H1 (cell line): ENCODE measurements around the gene PCCA. TPM values are rescaled to one million over a fixed set of nuclear protein-coding genes. Genes with fewer than 3 reads are reported as not detected.

Source experiments
- CTCF ChIA-PET: fragments of 300-600 bp; sonication (Branson Sonifier 250); formaldehyde crosslinking; loops from one replicate; lab custom pipeline; 2021; ENCODE audit not compliant: partially characterized antibody; lab: Charles Lee
- POLR2A ChIA-PET: fragments of 300-600 bp; sonication (Branson Sonifier 250); formaldehyde crosslinking; loops from one replicate; lab custom pipeline; 2021; ENCODE audit warnings: inconsistent platforms; ENCODE audit not compliant: partially characterized antibody; lab: Charles Lee
- DNase-seq, 2 experiments: peaks; one replicate each; pipeline versions ENCODE4 v3.0.0 to v3.0.0-alpha.2; 2010 to 2022; ENCODE audit warnings: low spot score in 2 of 2, low read depth in 1 of 2, mixed read lengths in 1 of 2
- FAIRE-seq: peaks from 2 replicates; lab custom pipeline; 2011; peaks lifted over from hg19 to GRCh38; lab: Jason Lieb, UNC
- H2AFZ ChIP-seq: 2 replicates; pipeline ENCODE4 v1.8.1; 2012; ENCODE audit warnings: low read length, inconsistent platforms
- H2AK5ac ChIP-seq: 2 replicates; pipeline ENCODE4 v1.6.1; 2013; ENCODE audit warnings: low read depth, low read length
- H2BK120ac ChIP-seq: replicated peaks from 2 replicates; pipeline ENCODE3; 2013; ENCODE audit warnings: low read depth, low read length, inconsistent platforms
- H2BK12ac ChIP-seq: 2 replicates; pipeline ENCODE4 v1.6.1; 2013; ENCODE audit warnings: low read depth, low read length
- H2BK15ac ChIP-seq: 2 replicates; pipeline ENCODE4 v1.6.1; 2013; ENCODE audit warnings: low read length
- H2BK20ac ChIP-seq: 2 replicates; pipeline ENCODE4 v1.6.1; 2013; ENCODE audit warnings: low read length
- H2BK5ac ChIP-seq: 2 replicates; pipeline ENCODE4 v1.6.1; 2013; ENCODE audit warnings: low read depth, low read length
- H3K14ac ChIP-seq: 2 replicates; pipeline ENCODE4 v1.6.1; 2013; ENCODE audit warnings: inconsistent platforms; ENCODE audit not compliant: insufficient read length
- H3K18ac ChIP-seq: 2 replicates; pipeline ENCODE4 v1.6.1; 2013; ENCODE audit warnings: low read length; ENCODE audit errors: extremely low read depth
- H3K23ac ChIP-seq: 2 replicates; pipeline ENCODE4 v1.6.1; 2013; ENCODE audit warnings: inconsistent platforms; ENCODE audit not compliant: insufficient read length
- H3K23me2 ChIP-seq: 2 replicates; pipeline ENCODE4 v1.6.1; 2013; ENCODE audit warnings: low read depth, low read length
- H3K27ac ChIP-seq: 2 replicates; pipeline ENCODE4 v1.6.1; 2011; ENCODE audit warnings: low read depth, low read length, inconsistent platforms
- H3K27me3 ChIP-seq, 4 experiments: replicated peaks in 1 of 4; 1 replicate in 1 of 4; 2 replicates in 3 of 4; pipeline versions ENCODE4 v1.6.1 to v1.8.1; 2011 to 2013; ENCODE audit warnings: low read length in 3 of 4, mild to moderate bottlenecking in 3 of 4, inconsistent platforms in 2 of 4, mixed read lengths in 2 of 4, moderate library complexity in 1 of 4; ENCODE audit not compliant: control insufficient read depth in 3 of 4, insufficient read depth in 3 of 4; ENCODE audit errors: extremely low read depth in 1 of 4
- H3K36me3 ChIP-seq, 4 experiments: 2 replicates each; pipeline versions ENCODE4 v1.6.1 to v1.8.1; 2011 to 2013; ENCODE audit warnings: mild to moderate bottlenecking in 4 of 4, low read length in 3 of 4, moderate library complexity in 2 of 4, control low read depth in 1 of 4, inconsistent platforms in 1 of 4; ENCODE audit not compliant: insufficient read depth in 4 of 4, control insufficient read depth in 2 of 4
- H3K4ac ChIP-seq: replicated peaks from 2 replicates; pipeline ENCODE3; 2013; ENCODE audit warnings: low read length, low read depth, mixed read lengths, inconsistent platforms; ENCODE audit not compliant: insufficient read length
- H3K4me1 ChIP-seq, 4 experiments: replicated peaks in 1 of 4; 1 replicate in 1 of 4; 2 replicates in 3 of 4; pipeline versions ENCODE4 v1.6.1 to v1.8.1; 2011 to 2013; ENCODE audit warnings: low read length in 3 of 4, inconsistent platforms in 2 of 4, mixed read lengths in 1 of 4; ENCODE audit not compliant: insufficient read depth in 4 of 4, control insufficient read depth in 3 of 4
- H3K4me2 ChIP-seq, 2 experiments: 2 replicates each; pipeline versions ENCODE4 v1.6.1 to v1.8.1; 2011 to 2013; ENCODE audit warnings: low read depth in 2 of 2, low read length in 2 of 2, control low read depth in 1 of 2, inconsistent platforms in 1 of 2, mild to moderate bottlenecking in 1 of 2; ENCODE audit not compliant: insufficient read depth in 1 of 2
- H3K4me3 ChIP-seq, 4 experiments: fragments of 200-600, 300-600 bp in 1 of 4; sonication (generic), shearing (Covaris generic), sonication (Bioruptor Twin) in 1 of 4; 2 replicates each; pipeline versions ENCODE4 v1.5.1 to v1.8.1; 2011 to 2016; ENCODE audit warnings: low read length in 4 of 4, low read depth in 3 of 4, control low read depth in 2 of 4, inconsistent platforms in 2 of 4, mild to moderate bottlenecking in 2 of 4, mixed read lengths in 1 of 4, moderate library complexity in 1 of 4; ENCODE audit not compliant: insufficient read depth in 2 of 4; ENCODE audit errors: extremely low read depth in 1 of 4
- H3K56ac ChIP-seq: replicated peaks from 2 replicates; pipeline ENCODE3; 2013; ENCODE audit warnings: low read depth, mild to moderate bottlenecking, mixed read lengths, low read length, inconsistent platforms; ENCODE audit not compliant: insufficient read length
- H3K79me1 ChIP-seq: 2 replicates; pipeline ENCODE4 v1.6.1; 2013; ENCODE audit warnings: low read depth, low read length, control low read depth
- H3K79me2 ChIP-seq, 2 experiments: 2 replicates each; pipeline versions ENCODE4 v1.6.1 to v1.8.1; 2012 to 2013; ENCODE audit warnings: low read length in 2 of 2, mild to moderate bottlenecking in 2 of 2, inconsistent platforms in 1 of 2; ENCODE audit not compliant: insufficient read depth in 2 of 2, control insufficient read depth in 1 of 2
- H3K9ac ChIP-seq, 4 experiments: replicated peaks in 1 of 4; 1 replicate in 1 of 4; 2 replicates in 3 of 4; pipeline versions ENCODE4 v1.6.1 to v1.8.1; 2011 to 2013; ENCODE audit warnings: low read depth in 3 of 4, low read length in 3 of 4, control low read depth in 2 of 4, mild to moderate bottlenecking in 2 of 4, moderate library complexity in 2 of 4, inconsistent platforms in 1 of 4; ENCODE audit errors: extremely low read depth in 1 of 4
- H3K9me3 ChIP-seq, 2 experiments: 2 replicates each; pipeline versions ENCODE4 v1.6.1 to v1.8.1; 2012 to 2013; ENCODE audit warnings: mild to moderate bottlenecking in 2 of 2, moderate library complexity in 2 of 2, control low read depth in 1 of 2, inconsistent platforms in 1 of 2, low read depth in 1 of 2, low read length in 1 of 2, mixed read lengths in 1 of 2; ENCODE audit not compliant: insufficient read depth in 2 of 2
- H4K20me1 ChIP-seq, 2 experiments: replicated peaks in 1 of 2; 2 replicates each; pipeline versions ENCODE3 to v1.8.1; 2011 to 2013; ENCODE audit warnings: inconsistent platforms in 2 of 2, low read length in 2 of 2, mild to moderate bottlenecking in 1 of 2; ENCODE audit not compliant: insufficient read depth in 2 of 2, control insufficient read depth in 1 of 2
- H4K5ac ChIP-seq: 2 replicates; pipeline ENCODE4 v1.6.1; 2013; ENCODE audit warnings: low read length, low read depth, mixed read lengths, inconsistent platforms; ENCODE audit not compliant: insufficient read length
- H4K8ac ChIP-seq: 2 replicates; pipeline ENCODE4 v1.8.0; 2013; ENCODE audit warnings: mild to moderate bottlenecking, moderate library complexity, low read length, inconsistent platforms; ENCODE audit not compliant: insufficient read depth; ENCODE audit errors: extremely low read depth
- H4K91ac ChIP-seq: replicated peaks from 2 replicates; pipeline ENCODE3; 2013; ENCODE audit warnings: low read length, mixed read lengths, inconsistent platforms; ENCODE audit not compliant: insufficient read length
- ATF3 ChIP-seq: IDR thresholded peaks from 2 replicates; pipeline ENCODE4 v1.6.1; 2011; ENCODE audit warnings: low read depth, mild to moderate bottlenecking, low read length; ENCODE audit not compliant: insufficient read depth
- CREB1 ChIP-seq: IDR thresholded peaks from 2 replicates; pipeline ENCODE4 v1.6.1; 2012; ENCODE audit warnings: inconsistent platforms
- GABPA ChIP-seq: IDR thresholded peaks from 2 replicates; pipeline ENCODE4 v1.6.1; 2011; ENCODE audit warnings: mild to moderate bottlenecking, low read length, moderate library complexity, borderline replicate concordance; ENCODE audit not compliant: insufficient read depth
- JUND ChIP-seq: IDR thresholded peaks from 2 replicates; pipeline ENCODE4 v1.6.1; 2011; ENCODE audit warnings: mild to moderate bottlenecking, improper control_type of control experiment, low read length
- KDM5A ChIP-seq: fragments of 200-600 bp; IDR thresholded peaks from 2 replicates; pipeline ENCODE4 v1.7.1; 2012; ENCODE audit warnings: mild to moderate bottlenecking, low read length, inconsistent platforms, mixed read lengths
- MAX ChIP-seq: IDR thresholded peaks from 2 replicates; pipeline ENCODE4 v1.6.1; 2012; ENCODE audit warnings: inconsistent platforms
- POLR2A ChIP-seq, 2 experiments: IDR thresholded peaks; 1 replicate in 1 of 2; 2 replicates in 1 of 2; pipeline ENCODE4 v1.6.1; 2011; ENCODE audit warnings: low read depth in 2 of 2, low read length in 2 of 2, mild to moderate bottlenecking in 2 of 2; ENCODE audit errors: control extremely low read depth in 1 of 2
- POLR2AphosphoS5 ChIP-seq: IDR thresholded peaks from 2 replicates; pipeline ENCODE4 v1.6.1; 2011; ENCODE audit warnings: low read depth, low read length
- RAD21 ChIP-seq, 2 experiments: IDR thresholded peaks in 1 of 2; conservative IDR thresholded peaks in 1 of 2; 2 replicates each; pipeline ENCODE4 v1.6.1; 2011; ENCODE audit warnings: low read depth in 2 of 2, low read length in 2 of 2, improper control_type of control experiment in 1 of 2, inconsistent platforms in 1 of 2, mild to moderate bottlenecking in 1 of 2, moderate library complexity in 1 of 2
- SIN3A ChIP-seq, 2 experiments: IDR thresholded peaks in 1 of 2; conservative IDR thresholded peaks in 1 of 2; 2 replicates each; pipeline ENCODE4 v1.6.1; 2011 to 2012; ENCODE audit warnings: low read length in 2 of 2, improper control_type of control experiment in 1 of 2, low read depth in 1 of 2, mild to moderate bottlenecking in 1 of 2
- SP2 ChIP-seq: IDR thresholded peaks from 2 replicates; pipeline ENCODE4 v1.6.1; 2012; ENCODE audit warnings: mild to moderate bottlenecking, low read length, inconsistent platforms
- TAF1 ChIP-seq: IDR thresholded peaks from 2 replicates; pipeline ENCODE4 v1.6.1; 2011; ENCODE audit warnings: mild to moderate bottlenecking, low read depth, low read length
- TAF7 ChIP-seq: optimal IDR thresholded peaks from 2 replicates; pipeline ENCODE3; 2011; ENCODE audit warnings: low read depth, mild to moderate bottlenecking, inconsistent platforms, low read length, moderate library complexity, borderline replicate concordance
- TBP ChIP-seq: IDR thresholded peaks from 2 replicates; pipeline ENCODE4 v1.6.1; 2011; ENCODE audit warnings: low read depth, low read length, improper control_type of control experiment
- TEAD4 ChIP-seq: IDR thresholded peaks from 2 replicates; pipeline ENCODE4 v1.6.1; 2012; ENCODE audit warnings: low read depth, low read length, inconsistent platforms, mixed read lengths
- WGBS, 2 experiments: shearing (Covaris generic) in 1 of 2; methylation state at CpG; one replicate each; pipeline versions ENCODE4 v1.1.6 to v1.1.7; 2013 to 2015; ENCODE audit warnings: low lambda C conversion rate in 2 of 2, mixed read lengths in 2 of 2, inconsistent platforms in 1 of 2, low coverage in 1 of 2, missing lambda C conversion rate in 1 of 2; ENCODE audit not compliant: insufficient replicate concordance in 2 of 2, insufficient coverage in 1 of 2, insufficient read length in 1 of 2; ENCODE audit errors: extremely low coverage in 1 of 2, missing lambda C conversion rate in 1 of 2; 5-methylcytosine and 5-hydroxymethylcytosine counted together
- polyA plus RNA-seq, 7 experiments: library from polyadenylated mRNA; depleted of rRNA in 3 of 7; stranded (reverse) in 5 of 7; unstranded in 2 of 7; fragments of >200 nt in 5 of 7; fragments of 200-250 nt in 2 of 7; gene quantifications; 1 replicate in 5 of 7; 2 replicates in 1 of 7; 4 replicates in 1 of 7; pipeline versions ENCODE4 v1.2.1 to v1.2.3, GENCODE V29; 2011 to 2013; ENCODE audit warnings: missing spikeins in 2 of 7, mixed read lengths in 2 of 7
- total RNA-seq: library from RNA; stranded (reverse); fragmentation: NEBNext Ultra II Directional; extraction: Animal tissue kit (Norgen Biotek cat#: 25700); gene quantifications from 2 replicates; pipeline ENCODE4 v1.2.1, GENCODE V29; 2021

Gene PCCA
- total and polyA plus RNA-seq, 2 of the 8 experiments (the other 6 are each of a cell fraction or from before 2014, with no cell fraction given) = 18.4 to 49.8 TPM

GRCh38 chr13:100275746-100276145, 186.9 kb downstream of the PCCA start:
- POLR2A ChIA-PET = no interaction called here

More at GRCh38 chr13:100275746-100276145, 186.9 kb downstream of the PCCA start:
- Histone ChIP-seq H3K4me2 (no peak overlapping the region), H2BK15ac (no peak overlapping the region), H3K56ac (no peak overlapping the region), H3K4me1 (peaks cover 0 to 3% (median 1%) of the 10 kb centered on the region in 4 experiments; a peak in 3 of 7 replicates), H3K27ac (no peak overlapping the region), H3K18ac (no peak overlapping the region), H3K36me3 (peaks cover 0 to 6% (median 5%) of the 10 kb centered on the region in 4 experiments; a peak in 4 of 8 replicates), H4K8ac (no peak overlapping the region), H3K79me2 (peaks cover 0 to 9% of the 10 kb centered on the region in 2 experiments; a peak in 1 of 4 replicates), H3K14ac (no peak overlapping the region), H3K23me2 (no peaks in the 10 kb centered on the region), H4K91ac (no peak overlapping the region), H3K4ac (no peak overlapping the region), H4K20me1 (no peaks in the 10 kb centered on the region), H2AFZ (no peak overlapping the region), H3K79me1 (no peaks in the 10 kb centered on the region), H3K4me3 (no peak overlapping the region), H2BK20ac (no peak overlapping the region), H3K23ac (no peak overlapping the region), H3K27me3 (no peaks in the 10 kb centered on the region), H2AK5ac (no peak overlapping the region), H3K9me3 (no peaks in the 10 kb centered on the region), H2BK120ac (no peak overlapping the region), H2BK5ac (no peak overlapping the region), H3K9ac (no peak overlapping the region), H4K5ac (no peak overlapping the region), H2BK12ac (no peak overlapping the region)
- WGBS, 2 experiments = 85% methylated on average over 5 of the region's 5 CpGs; no CpG with 5 or more reads in 1 of the 2 experiments
- no peak for DNase-seq
- TF ChIP-seq SIN3A (conservative IDR thresholded peaks at IDR 0.05 in 1 of 2, IDR thresholded peaks at IDR 0.05 in 1 of 2; ENCODE audit: low read depth in 1 of 2, low read length in 2 of 2) (no peak), JUND (no peak), TBP (no peak), MAX (no peak), TEAD4 (no peak), POLR2AphosphoS5 (no peak), RAD21 (IDR thresholded peaks at IDR 0.05 in 1 of 2, conservative IDR thresholded peaks at IDR 0.05 in 1 of 2; ENCODE audit: low read depth in 2 of 2, low read length in 2 of 2) (no peak), TAF7 (no peak), TAF1 (no peak), CREB1 (no peak), GABPA (no peak), KDM5A (no peak), POLR2A (IDR thresholded peaks at IDR 0.05; ENCODE audit: control extremely low read depth in 1 of 2, low read depth in 2 of 2, low read length in 2 of 2) (no peak), SP2 (no peak), ATF3 (no peak)
- FAIRE-seq = no peak
- CTCF ChIA-PET = no interaction called here
